NCI-H1105 (cell line): ENCODE measurements around the gene ORAI1.
"Not testable (repeated sequence)": the region's sequence is repeated elsewhere in the genome, so short reads cannot be mapped to it uniquely, and the experiment has no call there.

Source experiments
- DNase-seq: peaks from one replicate; lab custom pipeline; 2025; lab: John Stamatoyannopoulos, UW

ORAI1 gene

GRCh38 chr12:121649322-121649721, 23.0 kb downstream of the ORAI1 start:
- DNase-seq = no peak

DNA sequence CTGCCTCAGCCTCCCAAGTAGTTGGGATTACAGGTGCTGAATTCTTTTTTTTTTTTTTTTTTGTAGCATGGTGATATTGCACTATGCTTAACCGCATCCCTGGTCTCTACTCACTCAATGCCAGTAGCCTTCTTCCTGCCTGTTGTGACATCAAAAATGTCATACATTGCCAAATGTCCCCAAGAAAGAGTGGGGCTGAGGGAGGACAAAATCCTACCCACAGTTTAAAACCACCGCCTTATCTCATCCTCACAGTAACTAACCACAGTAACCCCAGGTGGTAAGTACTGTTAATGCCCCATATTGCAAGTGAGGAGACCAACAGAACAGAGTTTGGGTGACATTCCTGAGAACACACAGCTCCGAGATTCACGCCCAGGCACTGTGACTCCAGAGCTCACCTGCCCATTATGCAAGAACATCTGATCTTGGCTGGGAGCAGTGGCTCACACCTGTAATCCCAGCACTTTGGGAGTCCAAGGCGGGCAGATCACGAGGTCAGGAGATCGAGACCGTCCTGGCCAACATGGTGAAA, 23.6 kb downstream of the ORAI1 start:
- DNase-seq = no peak

GRCh38 chr12:121651320-121651719, 25.0 kb downstream of the ORAI1 start:
- DNase-seq = no peak

GRCh38 chr12:121652767-121653497, 26.6 kb downstream of the ORAI1 start:
- DNase-seq = no peak

DNA sequence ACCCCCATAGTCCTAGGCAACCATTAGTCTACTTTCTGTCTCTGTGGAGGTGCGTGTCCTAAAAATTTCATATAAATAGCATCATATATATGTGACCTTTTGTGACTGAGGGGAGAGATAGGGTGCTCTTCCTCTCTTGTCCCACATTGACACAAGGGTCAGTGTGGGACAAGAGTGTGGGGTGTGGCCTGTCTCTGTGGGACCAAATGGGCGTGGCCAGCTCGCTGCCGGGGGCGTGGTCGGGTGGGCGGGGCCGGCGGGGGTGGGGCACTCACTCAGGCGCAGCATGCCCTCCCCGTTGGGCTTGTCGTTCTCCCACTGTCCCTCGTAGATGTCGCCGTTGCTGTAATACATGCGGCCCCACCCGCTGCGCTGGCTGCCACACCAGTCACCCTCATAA, 27.7 kb downstream of the ORAI1 start:
- no peak for DNase-seq

GRCh38 chr12:121656122-121656521, 29.8 kb downstream of the ORAI1 start:
- DNase-seq = no peak

- DNase-seq = no peak
Measured at GRCh38 chr12:121657305-121658008, 31.1 kb downstream of the ORAI1 start.

GRCh38 chr12:121661353-121662105, 35.2 kb downstream of the ORAI1 start:
- DNase-seq = not testable (repeated sequence)

DNA sequence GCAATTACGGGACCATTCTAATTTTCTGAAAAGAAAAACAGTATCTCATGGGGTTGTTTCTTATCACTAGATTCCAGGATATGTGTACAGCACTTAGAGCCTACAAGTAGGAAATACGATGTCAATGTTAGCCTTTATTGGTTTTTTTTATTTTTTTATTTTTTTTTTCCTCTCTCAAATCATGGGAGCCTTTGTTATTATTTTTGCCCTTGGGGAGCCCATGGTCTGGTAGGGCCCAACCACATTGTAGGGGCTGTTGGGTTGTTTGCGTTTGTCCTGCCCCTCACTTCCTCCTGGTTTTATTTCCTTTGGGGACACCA, 37.2 kb downstream of the ORAI1 start:
- no peak for DNase-seq

DNA sequence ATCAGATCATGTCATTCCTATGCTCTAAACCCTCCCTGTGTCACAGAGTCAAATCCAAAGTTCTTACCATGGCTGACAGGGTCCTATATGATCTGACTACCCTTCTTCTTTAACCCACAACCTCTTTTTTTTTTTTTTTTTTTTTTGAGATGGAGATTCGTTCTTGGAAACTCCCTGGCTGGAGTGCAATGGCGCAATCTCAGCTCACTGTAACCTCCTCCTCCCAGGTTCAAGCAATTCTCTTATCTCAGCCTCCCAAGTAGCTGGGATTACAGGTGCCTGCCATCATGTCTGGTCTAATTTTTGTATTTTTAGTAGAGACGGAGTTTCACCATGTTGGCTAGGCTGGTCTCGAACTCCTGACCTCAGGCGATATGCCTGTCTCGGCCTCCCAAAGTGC, 40.5 kb downstream of the ORAI1 start:
- DNase-seq = not testable (repeated sequence)

- DNase-seq = peak; percentile 46
Measured at GRCh38 chr12:121668750-121669520, 42.6 kb downstream of the ORAI1 start.

- DNase-seq = no peak
Measured at GRCh38 chr12:121669521-121669900, 43.2 kb downstream of the ORAI1 start, which contains the start of gene MORN3. Gene MORN3 (minus strand): TSS chr12:121669654. CDS start chr12:121669483, 171 bp downstream.

- DNase-seq = no peak
Measured at GRCh38 chr12:121673013-121673511, 46.7 kb downstream of the ORAI1 start.

DNA sequence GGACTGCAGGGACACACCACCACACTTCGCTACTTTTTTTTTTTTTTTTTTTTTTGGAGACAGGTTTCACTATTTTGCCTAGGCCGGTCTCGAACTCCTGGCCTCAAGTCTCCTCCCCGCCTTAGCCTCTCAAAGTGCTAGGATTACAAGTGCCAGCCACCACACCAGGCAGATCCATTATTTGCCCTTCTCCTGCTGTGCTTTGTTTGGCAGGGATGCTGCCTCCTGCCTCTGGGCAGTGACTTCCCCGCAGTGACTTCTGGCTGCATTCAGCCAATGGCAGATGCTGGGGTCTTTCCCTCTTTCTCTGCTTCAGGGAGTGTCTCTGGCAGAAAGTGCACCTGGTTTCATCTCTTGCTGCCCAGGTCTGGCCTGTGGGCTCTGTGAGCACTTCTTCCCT, 49.9 kb downstream of the ORAI1 start:
- DNase-seq = no peak

- DNase-seq = no peak
Measured at GRCh38 chr12:121678305-121678704, 52.0 kb downstream of the ORAI1 start.

GRCh38 chr12:121678716-121679300, 52.5 kb downstream of the ORAI1 start:
- DNase-seq = no peak

- not testable (repeated sequence) for DNase-seq
Measured at GRCh38 chr12:121679661-121680197, 53.4 kb downstream of the ORAI1 start.

DNA sequence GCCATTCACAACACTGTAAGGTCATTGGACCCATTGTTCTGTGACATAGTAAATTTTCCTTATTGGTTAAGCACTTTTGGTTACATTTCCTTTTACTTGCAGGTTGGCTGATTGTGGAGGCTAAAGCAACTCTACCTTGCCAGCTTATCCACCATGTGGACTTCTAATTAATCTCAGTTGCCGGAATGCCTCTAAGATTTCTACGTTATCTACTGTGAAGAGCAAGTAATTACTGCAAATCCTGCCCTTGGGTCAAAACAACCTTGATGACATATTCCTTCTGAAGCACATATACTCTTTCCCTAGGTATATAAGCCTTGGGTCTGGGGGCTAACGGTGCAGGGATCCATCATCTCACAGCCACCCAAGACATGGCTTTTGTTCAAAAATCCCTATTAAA, 62.6 kb downstream of the ORAI1 start:
- DNase-seq = no peak

DNA sequence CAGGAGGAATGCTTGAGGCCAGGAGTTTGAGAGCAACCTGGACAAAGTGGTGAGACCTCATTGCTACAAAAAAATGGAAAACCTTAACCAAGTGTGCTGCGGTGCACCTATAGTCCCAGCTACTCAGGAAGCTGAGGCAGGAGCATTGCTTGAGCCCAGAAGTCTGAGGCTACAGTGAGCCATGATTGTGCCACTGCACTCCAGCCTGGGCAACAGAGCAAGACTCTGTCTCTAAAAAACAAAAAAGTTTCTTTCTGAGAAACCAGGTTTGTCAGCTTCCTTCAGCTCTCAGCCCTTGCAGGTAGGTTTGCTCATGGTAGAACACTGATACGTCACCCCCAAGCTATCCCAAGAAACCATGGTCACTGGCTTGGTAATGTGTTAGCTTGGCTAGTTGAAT, 63.1 kb downstream of the ORAI1 start:
- DNase-seq = no peak
